Type B pancreatic cell (in vitro differentiated cells): ENCODE results near the gene POLR3GL. TPM values are rescaled to one million over a fixed set of nuclear protein-coding genes. Genes with fewer than 3 reads are reported as not detected.

ENCODE experiments used
- DNase-seq: peaks from one replicate; pipeline ENCODE4 v3.0.0; 2021; ENCODE audit warnings: mixed read lengths; ENCODE audit not compliant: unreplicated experiment; ENCODE audit errors: extremely low spot score
- H3K27ac Mint-ChIP-seq: 2 replicates; pipeline ENCODE4 v1.8.0; 2021; ENCODE audit warnings: mild to moderate bottlenecking, mixed read lengths
- H3K27me3 Mint-ChIP-seq: 2 replicates; pipeline ENCODE4 v1.8.0; 2021; ENCODE audit warnings: mixed read lengths
- H3K36me3 Mint-ChIP-seq: 2 replicates; pipeline ENCODE4 v1.8.0; 2021; ENCODE audit warnings: mixed read lengths
- H3K4me1 Mint-ChIP-seq: one replicate; pipeline ENCODE4 v1.8.0; 2021; ENCODE audit warnings: mixed read lengths; ENCODE audit not compliant: unreplicated experiment
- H3K4me3 Mint-ChIP-seq: 2 replicates; pipeline ENCODE4 v1.8.0; 2021; ENCODE audit warnings: mild to moderate bottlenecking, mixed read lengths
- H3K9me3 Mint-ChIP-seq: 2 replicates; pipeline ENCODE4 v1.8.0; 2021; ENCODE audit warnings: mixed read lengths
- CTCF ChIP-seq: fragments of 200-600 bp; sonication (generic); conservative IDR thresholded peaks from 2 replicates; pipeline ENCODE4 v1.5.0; 2021; ENCODE audit warnings: antibody characterized with exemption, mild to moderate bottlenecking
- total RNA-seq: library from RNA; stranded (reverse); gene quantifications from 2 replicates; pipeline ENCODE4 v1.2.1, GENCODE V29; 2021; ENCODE audit warnings: low replicate concordance

POLR3GL gene
- total RNA-seq, 1 donor from 2014 or later, result 14.1 TPM

DNA sequence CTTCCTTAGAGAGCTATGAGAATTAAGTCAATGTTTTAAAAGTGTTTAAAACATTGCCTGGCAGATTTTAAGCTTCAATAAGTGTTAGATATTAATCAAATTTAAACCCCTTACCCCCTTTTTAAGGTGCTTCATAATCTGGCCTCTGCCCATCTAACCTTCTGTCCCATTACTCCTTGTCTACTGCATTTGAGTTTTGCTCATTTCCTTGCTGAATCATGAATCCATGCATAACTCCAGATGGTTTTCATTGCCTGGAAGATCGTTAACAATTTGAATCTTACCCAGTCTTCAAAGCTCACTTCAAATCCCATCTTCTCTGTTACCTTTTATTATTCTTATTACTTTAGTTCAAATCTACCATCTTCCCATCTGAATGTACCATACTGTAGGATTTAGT lies 52.4 kb downstream of the POLR3GL start:
- no peak for TF ChIP-seq CTCF
- H3K9me3 Mint-ChIP-seq, result no peaks in the 10 kb centered on the region
- H3K27ac Mint-ChIP-seq, result no peak overlapping the region
- H3K27me3 Mint-ChIP-seq, result peaks cover 74% of the 10 kb centered on the region
- DNase-seq, result no peak
- H3K4me1 Mint-ChIP-seq, result peaks cover 8% of the 10 kb centered on the region
- no peak overlapping the region for H3K4me3 Mint-ChIP-seq
- H3K36me3 Mint-ChIP-seq, result peaks cover 4% of the 10 kb centered on the region

DNA sequence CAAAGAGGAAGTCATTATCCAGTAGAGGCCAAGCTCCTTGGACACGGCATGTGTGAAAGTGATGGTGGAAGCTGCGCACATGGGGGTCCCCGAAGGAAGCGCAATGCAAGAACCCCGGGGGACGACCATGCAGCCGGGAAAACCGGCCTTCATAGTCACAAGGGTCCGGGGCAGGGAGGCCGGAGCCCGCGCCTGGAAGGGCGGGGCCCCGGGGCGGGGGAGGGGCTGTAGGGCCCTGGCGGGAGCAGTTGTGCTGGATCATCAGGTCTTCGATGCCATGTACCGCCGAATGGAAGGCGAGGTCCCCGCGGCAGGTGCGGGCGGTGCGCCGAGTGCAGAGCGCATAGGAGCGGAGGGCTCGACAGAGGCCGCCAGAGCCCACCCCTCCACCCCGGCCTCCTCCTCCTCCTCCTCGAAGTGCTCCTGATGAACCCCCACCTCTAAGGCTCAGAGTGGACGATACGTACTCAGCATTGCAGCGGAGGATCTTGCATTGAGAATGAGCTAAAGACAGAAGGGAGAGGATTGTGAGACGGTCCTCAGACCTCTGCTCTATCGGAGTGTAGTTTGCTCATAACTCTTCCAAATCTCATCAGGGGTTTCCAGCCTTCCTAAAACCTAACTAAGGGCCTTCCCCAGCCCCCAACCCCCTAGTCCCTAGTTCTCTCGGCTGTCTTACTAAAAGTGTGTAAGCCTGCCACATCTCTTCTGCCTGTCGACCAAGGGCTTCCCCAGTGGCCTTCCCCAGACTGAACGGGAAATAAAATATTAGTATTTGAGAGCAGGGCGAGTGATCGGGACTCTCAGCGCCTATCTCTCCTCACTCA lies 55.0 kb downstream of the POLR3GL start:
- H3K4me3 Mint-ChIP-seq, result peak overlapping the region; percentile 25
- H3K9me3 Mint-ChIP-seq, result no peaks in the 10 kb centered on the region
- no peak overlapping the region for H3K27ac Mint-ChIP-seq
- H3K4me1 Mint-ChIP-seq, result no peaks in the 10 kb centered on the region
- no peak for TF ChIP-seq CTCF
- H3K27me3 Mint-ChIP-seq, result peaks cover 88% of the 10 kb centered on the region
- H3K36me3 Mint-ChIP-seq, result peaks cover 4% of the 10 kb centered on the region
- no peak for DNase-seq

DNA sequence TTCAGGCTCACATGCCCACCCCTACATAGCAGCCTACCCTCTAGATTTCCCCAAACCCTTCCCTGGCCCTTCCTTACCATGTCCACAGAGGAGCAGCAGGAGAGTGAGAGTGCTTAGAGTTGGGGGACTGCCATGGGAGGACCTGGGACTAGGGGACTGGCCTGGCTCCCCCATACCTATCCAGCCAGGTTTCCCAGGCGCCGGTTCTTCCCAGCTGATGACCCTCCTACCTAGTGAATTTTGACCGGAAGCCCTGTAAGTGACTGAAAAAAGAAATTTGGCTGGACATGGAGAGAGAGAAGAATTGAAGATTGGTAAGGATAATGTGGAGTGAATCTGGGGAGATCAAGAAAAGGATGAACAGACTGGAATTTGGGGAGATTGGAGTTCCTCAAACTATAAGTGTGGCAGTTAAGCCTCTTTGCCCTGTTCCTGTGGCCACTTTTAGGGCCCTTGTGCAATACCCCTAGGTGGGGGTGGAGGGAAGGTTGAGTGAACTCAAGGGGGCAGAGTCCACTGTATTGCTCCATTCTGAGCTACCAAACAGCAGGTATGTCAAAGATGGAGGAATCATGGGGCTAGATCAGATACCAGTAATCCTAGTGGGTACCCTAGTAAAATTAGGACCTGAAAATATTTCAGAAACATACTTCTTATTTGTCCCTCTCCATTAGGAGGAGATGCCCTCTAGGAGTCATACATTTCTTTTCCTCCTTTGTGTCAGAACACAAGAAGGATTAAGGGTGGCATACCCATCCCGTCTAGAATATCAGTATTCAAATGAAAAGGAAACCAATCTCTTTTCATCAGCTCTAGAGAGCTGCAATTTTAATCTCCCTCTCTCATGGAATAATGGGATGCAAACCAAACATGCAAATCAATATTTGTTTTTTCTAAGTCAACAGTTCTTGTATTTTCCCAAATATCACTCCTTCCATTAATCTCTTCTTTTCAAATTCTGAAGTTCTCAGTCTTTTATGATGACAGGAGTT lies 55.9 kb downstream of the POLR3GL start:
- no peak for TF ChIP-seq CTCF
- Mint-ChIP-seq H3K4me1 (no peaks in the 10 kb centered on the region), H3K27ac (no peak overlapping the region), H3K27me3 (peaks cover 90% of the 10 kb centered on the region), H3K9me3 (no peaks in the 10 kb centered on the region), H3K4me3 (no peak overlapping the region), H3K36me3 (peaks cover 4% of the 10 kb centered on the region)
- DNase-seq, result no peak

DNA sequence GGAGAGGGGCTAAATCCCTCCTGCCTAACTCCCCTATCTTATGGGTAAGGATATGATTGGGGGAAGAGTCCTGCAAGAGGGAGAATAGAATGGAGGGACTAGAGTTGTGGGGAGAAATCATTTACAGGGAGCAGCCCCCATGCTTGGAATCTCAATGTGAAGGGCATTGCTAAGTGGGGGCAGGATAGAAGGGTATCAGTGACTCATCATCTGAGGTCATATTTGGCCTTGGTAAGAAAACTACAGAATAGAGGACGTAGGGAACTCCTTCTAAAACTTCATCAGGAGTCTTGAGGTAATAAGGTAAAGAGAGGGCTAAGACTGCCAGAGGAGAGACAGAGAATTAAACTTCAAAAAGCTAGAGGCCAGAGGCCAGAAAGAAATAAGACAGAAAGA lies 56.6 kb downstream of the POLR3GL start:
- Mint-ChIP-seq H3K4me3 (no peak overlapping the region), H3K27ac (no peak overlapping the region), H3K27me3 (peaks cover 90% of the 10 kb centered on the region), H3K36me3 (peaks cover 4% of the 10 kb centered on the region), H3K9me3 (no peaks in the 10 kb centered on the region), H3K4me1 (no peaks in the 10 kb centered on the region)
- TF ChIP-seq CTCF, result no peak
- DNase-seq, result no peak

DNA sequence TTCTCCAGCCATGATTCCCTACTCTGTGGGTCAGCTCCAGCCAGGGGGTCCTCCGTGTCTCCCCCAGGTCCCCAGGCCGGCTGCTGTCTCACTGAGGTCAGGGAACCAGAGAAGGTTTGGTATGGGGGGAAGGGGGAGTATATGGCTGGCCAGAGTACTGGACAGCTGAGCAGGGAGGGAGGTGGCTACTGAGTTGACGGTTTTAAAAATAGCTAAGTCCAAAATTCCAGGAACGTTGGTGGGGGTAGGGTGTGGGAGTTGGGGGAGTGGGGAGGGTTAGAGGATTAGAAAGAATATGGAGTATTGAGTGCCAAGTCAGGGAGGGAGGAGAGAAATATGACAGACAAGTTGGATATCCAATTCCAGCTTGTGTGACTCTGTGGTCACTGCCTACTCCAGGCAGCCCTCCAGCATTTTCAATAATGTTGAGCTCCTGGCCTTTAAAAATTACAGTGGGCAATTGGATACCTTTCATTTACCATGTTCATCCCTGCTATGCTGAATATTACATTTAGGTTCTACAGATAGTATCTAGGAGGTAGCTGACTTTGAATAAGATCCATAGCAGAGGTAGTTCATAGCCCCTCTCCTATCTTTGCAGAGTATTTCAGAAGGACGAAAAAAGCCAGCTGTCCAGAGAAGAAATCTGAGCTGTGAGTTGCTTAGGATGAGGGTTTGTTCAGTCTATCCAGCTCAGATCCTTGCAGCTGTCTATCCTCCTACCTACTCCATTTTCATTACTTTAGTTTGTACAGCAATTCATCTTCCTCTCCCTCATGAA lies 57.3 kb downstream of the POLR3GL start, which contains the start of gene HJV:
Gene HJV (minus strand): TSS at position 114 of the 781 bp plus-strand sequence. CDS start 1,504 bp downstream, outside the sequence.
- H3K4me1 Mint-ChIP-seq, result no peaks in the 10 kb centered on the region
- no peak for DNase-seq
- H3K9me3 Mint-ChIP-seq, result no peaks in the 10 kb centered on the region
- H3K4me3 Mint-ChIP-seq, result no peak within 1 kb of the TSS
- peaks cover 4% of the 10 kb centered on the region for H3K36me3 Mint-ChIP-seq
- H3K27ac Mint-ChIP-seq, result no peak within 1 kb of the TSS
- H3K27me3 Mint-ChIP-seq, result peaks cover 82% of the 10 kb centered on the region
- no peak for TF ChIP-seq CTCF
